HG03575 (cell line): Measurements from ENCODE around the gene BLCAP.

Experiments
- ATAC-seq: cut with Tn5 transposase; IDR thresholded peaks from one replicate; pipeline ENCODE4 v1.9.1; 2021; ENCODE audit not compliant: unreplicated experiment, insufficient number of reproducible peaks, low FRiP score; ENCODE audit errors: extremely low read depth

Gene BLCAP

GRCh38 chr20:37534401-37535157 is 6.9 kb upstream of the BLCAP start:
- ATAC-seq, result no peak

GRCh38 chr20:37533154-37533715 is 5.6 kb upstream of the BLCAP start:
- ATAC-seq, result no peak

GRCh38 chr20:37531856-37532255 is 4.2 kb upstream of the BLCAP start:
- ATAC-seq, result no peak

- ATAC-seq, result no peak
These were observed 3.0 kb upstream of the BLCAP start for GRCh38 chr20:37530696-37531095.

- ATAC-seq, result no peak
These were observed 2.4 kb upstream of the BLCAP start for GRCh38 chr20:37529968-37530600.

GRCh38 chr20:37529214-37529967 is 1.7 kb upstream of the BLCAP start:
- no peak for ATAC-seq

GRCh38 chr20:37528446-37529213 is 954 bp upstream of the BLCAP start:
- no peak for ATAC-seq

GRCh38 chr20:37526839-37527637 is 638 bp downstream of the BLCAP start:
- ATAC-seq, result no peak

- ATAC-seq, result no peak
These were observed 1.3 kb downstream of the BLCAP start for GRCh38 chr20:37526238-37526838.

GRCh38 chr20:37525810-37526209 is 1.9 kb downstream of the BLCAP start:
- ATAC-seq, result no peak

- ATAC-seq, result no peak
These were observed 2.6 kb downstream of the BLCAP start for GRCh38 chr20:37524859-37525708.

- no peak for ATAC-seq
These were observed 3.6 kb downstream of the BLCAP start for GRCh38 chr20:37523911-37524700.

- no peak for ATAC-seq
These were observed 4.7 kb downstream of the BLCAP start for GRCh38 chr20:37523012-37523391.

GRCh38 chr20:37522260-37523011 is 5.2 kb downstream of the BLCAP start:
- no peak for ATAC-seq

- ATAC-seq, result no peak
These were observed 6.5 kb downstream of the BLCAP start, which contains the start of gene NNAT for GRCh38 chr20:37521061-37521771. Gene NNAT (plus strand): TSS chr20:37521250. CDS start chr20:37521332, 82 bp downstream.
